AG09309 (cell line): ENCODE data around the gene SGK1.

Experiments
- DNase-seq: peaks from one replicate; pipeline ENCODE4 v3.0.0-alpha.2; 2010; ENCODE audit warnings: low read depth
- H3K4me3 ChIP-seq: 2 replicates; pipeline ENCODE4 v1.5.1; 2011; ENCODE audit warnings: mild to moderate bottlenecking, low read depth, low read length, moderate library complexity; ENCODE audit not compliant: control insufficient read depth
- CTCF ChIP-seq: IDR thresholded peaks from 2 replicates; pipeline ENCODE4 v1.5.1; 2011; ENCODE audit warnings: mild to moderate bottlenecking, low read depth, low read length, inconsistent platforms; ENCODE audit not compliant: insufficient read depth, control insufficient read depth; ENCODE audit errors: missing control alignments

The SGK1 gene

GRCh38 chr6:134293659-134294161, 24.2 kb downstream of the SGK1 start:
- TF ChIP-seq CTCF: no peak
- H3K4me3 ChIP-seq: no peak overlapping the region
- DNase-seq: no peak

DNA sequence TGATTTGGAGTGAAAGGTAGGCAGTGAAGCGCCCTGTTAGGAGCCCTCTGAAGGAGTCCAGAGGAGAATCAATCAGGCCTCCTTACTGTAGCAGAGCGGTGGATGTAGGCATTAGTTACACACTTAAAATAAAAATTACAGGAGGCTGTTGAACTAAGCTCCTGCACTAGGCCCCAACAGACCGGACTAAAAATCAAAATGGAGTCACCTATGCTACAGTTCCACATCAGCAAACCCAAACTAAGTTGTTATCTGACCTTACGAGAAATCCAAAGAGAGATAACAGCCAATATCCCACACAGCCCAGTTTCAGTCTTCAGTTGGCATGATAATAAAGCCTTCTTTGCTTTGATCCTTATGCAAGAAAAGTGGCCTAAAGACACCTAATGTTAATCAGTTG, 26.8 kb downstream of the SGK1 start:
- no peak for TF ChIP-seq CTCF
- H3K4me3 ChIP-seq: no peak overlapping the region
- no peak for DNase-seq

DNA sequence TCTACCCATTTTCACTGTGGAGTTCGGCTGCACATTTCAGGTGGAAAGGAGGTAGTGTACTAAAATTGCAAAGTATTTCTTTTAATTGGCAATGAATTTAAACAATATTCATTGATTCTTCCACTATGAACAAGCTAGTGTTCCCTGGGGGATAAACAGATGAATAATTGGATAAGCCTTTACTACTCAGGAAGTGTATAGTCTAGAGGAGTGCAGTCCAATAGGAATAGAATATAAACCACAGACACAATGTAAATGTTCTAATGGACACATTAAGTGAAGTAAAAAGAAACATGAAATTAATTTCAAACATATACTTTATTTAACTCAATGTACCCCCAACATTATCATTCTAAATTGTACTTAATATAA, 28.7 kb downstream of the SGK1 start:
- H3K4me3 ChIP-seq: no peak overlapping the region
- DNase-seq: no peak
- no peak for TF ChIP-seq CTCF

- DNase-seq: peak; percentile 85
- H3K4me3 ChIP-seq: no peak overlapping the region
- TF ChIP-seq CTCF: no peak
Measured at GRCh38 chr6:134288538-134289203, 29.2 kb downstream of the SGK1 start.

DNA sequence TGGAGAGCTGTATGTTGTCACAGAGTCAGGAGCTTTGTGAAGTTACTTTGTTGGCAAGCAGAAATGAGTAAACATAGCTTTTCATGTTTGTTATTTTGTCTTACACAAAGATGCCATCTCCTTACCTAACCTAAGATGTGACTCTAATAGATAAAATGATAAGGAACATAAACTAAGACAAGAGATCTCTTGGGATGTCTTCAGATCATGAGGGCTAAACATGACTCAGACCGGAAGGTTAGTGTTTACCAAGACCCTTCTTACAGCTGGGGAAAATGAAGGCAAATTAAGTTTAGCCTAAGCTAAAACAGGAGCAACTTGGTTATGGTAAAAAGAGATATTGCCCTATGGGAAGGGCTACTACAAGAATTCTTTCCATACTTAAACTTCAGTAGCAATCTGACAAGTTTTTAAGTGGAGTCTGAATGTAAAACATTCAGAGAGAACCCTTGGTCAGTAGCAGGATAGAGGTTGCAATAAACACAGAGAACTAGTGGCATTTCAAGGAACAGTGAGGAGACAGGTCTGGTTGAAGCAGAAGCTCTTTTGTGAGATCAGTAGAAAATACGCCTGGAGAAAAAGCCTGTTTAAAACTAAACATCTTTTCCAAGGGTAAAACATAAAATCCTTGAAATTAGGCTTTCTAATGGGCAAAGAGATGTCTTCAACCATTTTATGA, 29.9 kb downstream of the SGK1 start:
- no peak overlapping the region for H3K4me3 ChIP-seq
- TF ChIP-seq CTCF: no peak
- no peak for DNase-seq

DNA sequence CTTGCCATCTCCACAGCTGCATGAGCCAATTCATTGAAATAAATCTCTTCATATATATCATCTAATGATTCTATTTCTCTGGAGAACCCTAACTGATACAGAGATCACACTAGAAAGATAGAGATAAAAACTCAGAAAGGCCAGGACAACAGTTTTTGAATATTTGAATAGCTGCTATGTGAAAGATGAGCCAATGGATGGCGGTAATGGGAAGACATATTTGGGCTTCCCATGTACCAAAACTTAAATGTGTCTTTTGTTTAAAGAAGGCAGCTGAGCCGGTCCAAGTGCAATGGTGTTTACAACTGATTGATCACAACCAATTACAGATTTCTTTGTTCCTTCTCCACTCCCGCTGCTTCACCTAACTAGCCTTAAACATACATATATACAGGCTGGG, 35.1 kb downstream of the SGK1 start:
- DNase-seq: no peak
- TF ChIP-seq CTCF: no peak
- no peak overlapping the region for H3K4me3 ChIP-seq

- H3K4me3 ChIP-seq: no peak overlapping the region
- no peak for DNase-seq
- no peak for TF ChIP-seq CTCF
Measured at GRCh38 chr6:134281388-134281787, 36.5 kb downstream of the SGK1 start.
